ENCODE results near the gene GAREM1.

The GAREM1 gene

GRCh38 chr18:32455361-32455760 is 15.3 kb downstream of the GAREM1 start:
- DNase-seq: no peak

DNA sequence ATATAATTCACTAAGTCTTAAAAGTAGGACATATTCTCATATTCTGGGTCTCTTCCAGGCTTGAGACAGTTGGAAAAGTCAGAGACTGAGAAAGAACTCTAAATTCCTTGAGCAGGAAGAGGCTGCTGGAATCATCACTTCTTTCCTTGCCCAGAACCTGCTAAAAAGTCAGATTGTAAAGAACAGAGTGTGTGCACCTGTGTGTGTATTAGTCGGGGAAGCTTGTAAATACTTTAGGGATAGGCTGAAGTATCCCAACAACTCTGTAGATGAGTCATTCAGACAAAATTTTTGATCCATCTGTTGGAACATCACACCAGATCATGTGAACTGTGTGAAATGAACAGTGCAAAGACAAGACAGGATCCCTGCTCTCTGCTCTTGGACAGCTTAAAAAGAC is 16.1 kb downstream of the GAREM1 start:
- no peak for DNase-seq

GRCh38 chr18:32450874-32451273 is 19.8 kb downstream of the GAREM1 start:
- no peak for DNase-seq

- DNase-seq: no peak
Observed at GRCh38 chr18:32450026-32450691, 20.5 kb downstream of the GAREM1 start.

DNA sequence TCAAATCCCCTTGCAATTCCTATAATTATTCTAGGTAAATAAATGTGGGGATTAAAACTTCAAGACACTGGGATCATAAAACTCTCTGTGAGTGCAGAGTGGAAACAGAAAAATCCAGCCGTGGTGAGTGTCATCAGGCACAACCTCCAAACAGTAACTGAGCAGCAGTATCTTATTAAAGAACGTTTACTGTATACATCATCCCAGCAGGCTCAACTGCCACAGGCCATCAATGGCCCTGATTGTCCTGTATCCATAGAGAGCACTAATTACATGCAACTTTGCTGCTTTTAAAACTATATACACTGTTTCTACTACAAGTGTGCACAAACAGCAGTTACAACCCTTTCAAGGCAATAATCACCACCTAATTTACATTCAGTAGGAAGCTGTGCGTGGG is 23.9 kb downstream of the GAREM1 start:
- DNase-seq: no peak

DNA sequence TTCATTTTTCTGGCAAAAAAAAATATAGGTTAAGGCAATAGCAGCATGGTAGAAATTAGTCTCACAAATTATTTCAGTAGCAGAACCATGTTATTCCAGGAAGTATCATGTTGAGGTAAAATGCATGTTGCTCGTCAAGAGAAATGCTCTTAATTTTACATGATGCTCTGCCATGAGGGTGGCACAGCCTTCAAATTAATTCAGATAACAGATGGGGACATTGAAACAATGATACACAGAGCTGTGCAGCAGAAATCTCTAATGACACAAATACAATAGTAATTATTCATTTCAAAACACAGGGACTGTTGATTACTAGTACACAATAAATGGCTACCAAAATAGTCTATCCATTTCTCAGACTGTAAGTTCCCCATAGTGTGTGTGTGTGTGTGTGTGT is 24.8 kb downstream of the GAREM1 start:
- no peak for DNase-seq

GRCh38 chr18:32443706-32444215 is 26.9 kb downstream of the GAREM1 start:
- no peak for DNase-seq

DNA sequence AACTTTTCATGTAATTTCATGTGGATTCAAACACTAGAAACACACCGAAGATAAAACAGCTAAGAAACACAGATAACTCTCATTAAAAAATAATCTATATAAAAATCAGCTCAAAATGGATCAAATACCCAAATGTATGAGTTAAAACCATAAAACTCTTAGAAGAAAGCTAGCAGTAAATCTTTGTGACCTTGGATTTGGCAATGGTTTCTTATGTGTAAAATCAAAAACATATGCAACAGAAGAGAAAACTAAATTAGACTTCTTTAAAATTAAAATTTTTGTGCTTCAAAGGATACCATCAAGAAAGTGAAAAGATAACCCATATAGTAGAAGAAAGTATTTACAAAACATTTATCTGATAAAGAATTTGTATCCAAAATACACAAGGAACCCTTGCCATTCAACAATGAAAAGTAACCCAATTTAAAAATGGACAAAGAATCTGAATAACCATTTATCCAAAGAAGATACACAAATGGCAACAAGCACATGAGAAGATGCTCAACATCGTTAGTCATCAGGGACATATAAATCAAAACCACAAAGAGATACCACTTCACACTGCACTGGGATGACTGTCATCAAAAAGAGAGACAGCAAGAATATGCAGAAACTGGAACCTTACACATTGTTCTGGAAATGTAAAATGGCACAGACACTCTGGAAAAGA is 27.5 kb downstream of the GAREM1 start:
- DNase-seq: no peak

DNA sequence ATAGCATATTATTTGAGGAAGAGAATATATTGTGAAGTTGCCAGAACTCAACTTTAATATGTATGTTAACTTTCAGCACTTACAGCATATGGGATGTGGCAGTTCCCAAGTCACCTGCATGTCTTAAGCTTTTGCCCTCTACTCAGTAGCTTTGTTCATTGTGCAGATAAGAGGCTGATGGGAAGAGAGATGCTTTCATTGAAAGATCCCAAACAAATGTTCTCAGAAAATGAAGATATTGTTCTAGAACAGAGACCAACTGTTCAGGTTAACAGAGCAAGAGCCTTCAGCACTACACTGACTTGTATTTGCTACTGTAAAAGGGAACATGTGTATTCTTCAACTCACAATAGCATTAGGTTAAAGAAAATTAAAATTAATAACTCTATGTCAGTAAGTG is 28.1 kb downstream of the GAREM1 start:
- no peak for DNase-seq

- no peak for DNase-seq
Observed at GRCh38 chr18:32441533-32441932, 29.1 kb downstream of the GAREM1 start.

- DNase-seq: no peak
Observed at GRCh38 chr18:32440518-32440917, 30.2 kb downstream of the GAREM1 start.

DNA sequence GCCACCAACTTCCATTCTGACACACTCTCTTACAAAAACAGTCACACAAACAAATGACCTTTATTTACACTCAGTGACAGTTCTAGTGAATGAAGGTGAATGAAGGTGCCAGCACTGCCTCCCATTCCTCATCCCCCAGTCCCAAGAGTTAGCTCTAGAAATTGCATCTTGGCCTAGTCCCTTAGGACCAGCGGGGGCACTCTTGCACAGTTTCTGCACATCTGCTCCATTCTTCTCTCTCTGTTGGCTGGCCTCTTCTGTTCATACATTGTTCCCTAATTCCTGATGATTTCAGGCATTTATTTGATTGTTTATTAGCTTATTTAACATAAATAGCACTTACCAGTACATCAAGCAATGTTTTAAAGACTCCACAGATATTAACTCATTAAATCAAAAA is 30.9 kb downstream of the GAREM1 start:
- DNase-seq: peak; percentile 7

- no peak for DNase-seq
Observed at GRCh38 chr18:32439241-32439640, 31.4 kb downstream of the GAREM1 start.

GRCh38 chr18:32438173-32438572 is 32.5 kb downstream of the GAREM1 start:
- no peak for DNase-seq

- DNase-seq: no peak
Observed at GRCh38 chr18:32437100-32437834, 33.4 kb downstream of the GAREM1 start.

DNA sequence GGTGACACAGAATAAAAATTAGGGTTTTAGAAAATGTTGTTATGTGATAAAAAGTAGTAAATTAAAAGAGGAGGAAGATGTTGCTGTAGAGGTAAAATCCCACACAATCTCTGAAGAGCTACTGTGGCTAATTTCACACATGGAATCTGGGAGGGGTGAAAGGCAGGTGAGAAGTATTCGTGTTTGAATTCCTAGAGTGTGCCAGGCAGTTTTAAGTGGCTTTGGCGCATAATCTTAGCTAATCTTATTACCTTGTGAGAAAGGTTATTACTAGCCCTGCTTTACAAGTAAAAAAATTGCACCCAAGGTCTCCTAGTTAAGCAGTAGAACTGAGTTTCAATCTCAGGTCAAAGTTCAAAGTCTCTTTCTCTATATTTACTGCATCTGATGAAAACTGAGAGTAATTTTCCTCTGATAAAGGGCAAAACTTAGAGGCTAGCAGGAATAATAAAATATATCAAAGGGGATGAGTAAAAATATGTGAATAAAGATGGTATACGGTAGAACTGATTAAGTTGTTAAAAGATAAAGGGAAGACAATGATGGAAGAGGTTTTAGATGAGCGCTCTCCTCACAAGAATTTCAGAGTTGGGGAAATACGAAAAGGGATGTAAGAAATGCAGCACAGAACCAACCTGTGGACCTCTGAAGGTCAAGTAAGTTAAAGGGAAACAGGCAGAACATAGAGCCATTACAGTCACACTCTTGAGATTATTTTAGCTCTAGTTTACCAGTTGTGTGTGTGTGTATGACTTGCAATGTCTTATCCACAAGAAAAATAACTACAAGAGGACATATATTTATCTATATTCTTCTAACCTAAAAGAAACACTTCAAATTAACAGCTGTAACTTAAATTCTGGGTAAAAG is 34.8 kb downstream of the GAREM1 start:
- no peak for DNase-seq

- no peak for DNase-seq
Observed at GRCh38 chr18:32431753-32432152, 38.9 kb downstream of the GAREM1 start.

DNA sequence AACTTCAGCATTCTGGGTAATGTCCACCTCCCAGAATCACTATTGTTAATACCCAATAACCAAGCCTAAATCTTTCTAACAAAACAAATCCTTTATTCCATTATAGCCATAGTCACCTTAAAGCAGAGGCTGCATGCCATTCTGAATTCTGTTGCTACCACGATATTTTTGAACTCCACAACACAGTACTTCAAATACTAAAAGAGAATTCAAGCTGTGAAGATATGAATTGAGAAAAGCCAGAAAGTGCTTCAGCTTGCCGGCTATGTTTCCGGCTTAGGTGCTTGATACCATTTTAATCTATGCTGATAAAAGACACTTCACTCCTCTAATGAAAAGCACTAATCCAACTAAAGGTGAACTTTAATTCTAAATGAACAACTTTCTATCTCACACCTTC is 41.3 kb downstream of the GAREM1 start:
- no peak for DNase-seq

DNA sequence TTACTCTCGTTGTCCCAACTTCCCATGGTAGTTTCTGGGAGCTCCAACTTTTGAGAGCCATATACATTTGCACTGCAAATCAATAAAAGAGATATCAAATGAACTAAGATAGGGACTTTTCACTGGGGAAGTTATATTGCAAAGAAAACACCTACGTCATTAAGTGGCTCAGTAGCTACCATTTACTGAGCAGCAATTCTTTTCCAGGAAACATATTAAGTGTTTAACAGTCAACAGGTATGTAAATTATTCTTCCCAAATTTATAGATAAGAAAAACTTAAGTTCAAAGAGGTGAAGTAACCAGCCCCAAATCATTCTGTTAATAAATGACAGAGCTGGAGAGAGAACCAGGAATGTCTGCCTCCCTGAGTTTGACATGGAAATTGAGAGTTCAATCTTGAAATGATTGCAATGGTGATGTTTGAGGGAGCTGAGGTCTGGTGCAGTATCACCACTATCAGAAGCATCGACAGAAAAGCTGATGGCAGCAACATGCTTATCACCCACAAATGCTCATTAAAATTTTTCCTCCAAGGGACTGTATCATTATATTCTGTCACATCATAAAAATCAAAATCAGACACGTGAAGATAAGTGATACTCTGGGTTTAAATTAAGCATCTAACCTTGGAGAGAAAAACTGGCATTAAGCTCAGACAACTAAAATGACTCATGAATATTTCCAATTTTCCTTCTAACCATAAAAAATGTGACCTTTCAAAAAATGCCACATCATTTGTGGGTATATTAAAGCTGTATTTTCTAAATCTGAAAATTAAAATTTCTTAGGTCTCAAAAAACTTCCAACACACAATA is 43.4 kb downstream of the GAREM1 start:
- no peak for DNase-seq

DNA sequence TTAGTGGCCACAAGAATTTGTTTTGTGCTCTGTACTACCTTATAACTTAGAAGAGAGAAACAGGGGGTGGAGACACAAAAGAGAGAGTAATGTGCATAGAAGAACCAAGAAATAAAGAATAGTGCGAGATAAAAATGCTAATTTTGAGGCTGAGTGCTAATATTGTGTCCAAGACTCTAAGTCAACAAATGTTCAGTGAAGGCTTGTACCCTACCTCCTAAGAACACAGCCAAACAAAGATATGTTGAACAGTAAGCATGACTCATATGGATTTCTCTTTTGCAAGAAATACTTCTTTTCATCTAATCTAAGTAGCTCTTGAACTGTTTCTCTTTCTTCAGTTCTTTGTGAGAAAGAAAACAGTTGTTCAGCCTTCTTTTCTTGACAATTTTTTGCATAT is 45.2 kb downstream of the GAREM1 start:
- DNase-seq: no peak

DNA sequence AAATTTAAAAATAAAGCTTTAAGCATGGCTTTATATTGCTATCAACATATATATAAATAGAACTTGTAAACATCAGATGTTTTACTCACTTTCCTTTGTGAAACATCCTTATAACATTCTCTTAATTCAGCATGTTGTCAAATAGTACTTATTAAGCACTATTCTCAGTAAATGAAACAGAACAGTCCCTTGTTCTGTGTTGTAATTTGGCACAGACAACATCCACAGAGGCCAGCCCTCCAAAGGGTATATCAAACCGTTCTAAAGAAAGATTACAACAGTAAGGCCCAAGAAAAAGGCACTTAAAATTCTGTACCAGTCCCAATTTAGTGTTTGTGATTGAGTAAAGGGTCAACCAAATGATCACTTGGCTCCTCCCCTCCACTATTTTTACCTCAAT is 46.0 kb downstream of the GAREM1 start:
- no peak for DNase-seq
